H9 (cell line): ENCODE results near the gene ANKS1B. TPM values are rescaled to one million over a fixed set of nuclear protein-coding genes. Genes with fewer than 3 reads are reported as not detected.

Source experiments
- DNase-seq: peaks from one replicate; pipeline ENCODE4 v3.0.0-alpha.2; 2017
- H2AFZ ChIP-seq: one replicate; pipeline ENCODE4 v1.6.1; 2013; ENCODE audit warnings: mild to moderate bottlenecking, low read length, control low read depth, moderate library complexity
- H2AK5ac ChIP-seq: 2 replicates; pipeline ENCODE4 v1.6.1; 2013; ENCODE audit warnings: low read length, control low read depth, mixed read lengths; ENCODE audit not compliant: insufficient read length
- H2BK120ac ChIP-seq: one replicate; pipeline ENCODE4 v1.6.1; 2013; ENCODE audit warnings: low read depth, mild to moderate bottlenecking, low read length, control low read depth, inconsistent platforms; ENCODE audit not compliant: poor library complexity, severe bottlenecking
- H2BK12ac ChIP-seq: 2 replicates; pipeline ENCODE4 v1.6.1; 2013; ENCODE audit warnings: low read length, control low read depth, mixed read lengths, low read depth; ENCODE audit not compliant: insufficient read length
- H2BK15ac ChIP-seq: 2 replicates; pipeline ENCODE4 v1.6.1; 2013; ENCODE audit warnings: low read depth, low read length, control low read depth
- H2BK20ac ChIP-seq: one replicate; pipeline ENCODE4 v1.6.1; 2013; ENCODE audit warnings: low read depth, mild to moderate bottlenecking, low read length, control low read depth, inconsistent platforms; ENCODE audit not compliant: poor library complexity, severe bottlenecking
- H2BK5ac ChIP-seq: 2 replicates; pipeline ENCODE4 v1.6.1; 2013; ENCODE audit warnings: low read length, control low read depth, mixed read lengths; ENCODE audit not compliant: insufficient read length
- H3K14ac ChIP-seq: 2 replicates; pipeline ENCODE4 v1.6.1; 2013; ENCODE audit warnings: low read length, control low read depth; ENCODE audit not compliant: insufficient read depth
- H3K18ac ChIP-seq: 2 replicates; pipeline ENCODE4 v1.6.1; 2013; ENCODE audit warnings: low read depth, mild to moderate bottlenecking, mixed read lengths, low read length, control low read depth; ENCODE audit not compliant: insufficient read length
- H3K23ac ChIP-seq: 2 replicates; pipeline ENCODE4 v1.6.1; 2013; ENCODE audit warnings: low read length, control low read depth, mixed read lengths, low read depth; ENCODE audit not compliant: insufficient read length
- H3K23me2 ChIP-seq: 2 replicates; pipeline ENCODE4 v1.6.1; 2013; ENCODE audit warnings: low read depth, mild to moderate bottlenecking, mixed read lengths, low read length, control low read depth; ENCODE audit not compliant: insufficient read length, poor library complexity, severe bottlenecking
- H3K27ac ChIP-seq: 2 replicates; pipeline ENCODE4 v1.5.1; 2013; ENCODE audit warnings: low read length, control low read depth, mixed read lengths, low read depth; ENCODE audit not compliant: insufficient read length
- H3K27me3 ChIP-seq: 2 replicates; pipeline ENCODE4 v1.6.1; 2013; ENCODE audit warnings: low read length, control low read depth, inconsistent platforms; ENCODE audit not compliant: insufficient read depth
- H3K4ac ChIP-seq: 2 replicates; pipeline ENCODE4 v1.6.1; 2013; ENCODE audit warnings: low read depth, mild to moderate bottlenecking, control low read depth, inconsistent platforms, low read length, moderate library complexity
- H3K4me1 ChIP-seq: 2 replicates; pipeline ENCODE4 v1.6.1; 2013; ENCODE audit warnings: low read length, control low read depth, inconsistent platforms; ENCODE audit not compliant: insufficient read depth
- H3K4me2 ChIP-seq: 2 replicates; pipeline ENCODE4 v1.6.1; 2013; ENCODE audit warnings: low read length, control low read depth, mixed read lengths; ENCODE audit not compliant: insufficient read length, insufficient read depth
- H3K56ac ChIP-seq: 2 replicates; pipeline ENCODE4 v1.6.1; 2013; ENCODE audit warnings: low read depth, mild to moderate bottlenecking, mixed read lengths, low read length, control low read depth; ENCODE audit not compliant: insufficient read length
- H3K79me1 ChIP-seq: 2 replicates; pipeline ENCODE4 v1.6.1; 2013; ENCODE audit warnings: low read depth, mild to moderate bottlenecking, moderate library complexity, low read length, control low read depth, inconsistent platforms; ENCODE audit not compliant: insufficient read depth, poor library complexity, severe bottlenecking
- H3K79me2 ChIP-seq: 2 replicates; pipeline ENCODE4 v1.6.1; 2013; ENCODE audit warnings: low read length, control low read depth, inconsistent platforms; ENCODE audit not compliant: insufficient read depth
- H3K9ac ChIP-seq: 2 replicates; pipeline ENCODE4 v1.6.1; 2013; ENCODE audit warnings: low read length, control low read depth, mixed read lengths; ENCODE audit not compliant: insufficient read length; ENCODE audit errors: extremely low read depth
- H3K9me3 ChIP-seq: one replicate; pipeline ENCODE4 v1.6.1; 2013; ENCODE audit warnings: low read depth, low read length, inconsistent platforms; ENCODE audit not compliant: control insufficient read depth
- H3T11ph ChIP-seq: one replicate; pipeline ENCODE4 v1.6.1; 2013; ENCODE audit warnings: mild to moderate bottlenecking, low read length, control low read depth, inconsistent platforms
- H4K20me1 ChIP-seq: one replicate; pipeline ENCODE4 v1.6.1; 2013; ENCODE audit not compliant: control insufficient read depth, insufficient read length, insufficient read depth
- H4K5ac ChIP-seq: 2 replicates; pipeline ENCODE4 v1.6.1; 2013; ENCODE audit warnings: low read depth, mild to moderate bottlenecking, mixed read lengths, low read length, control low read depth; ENCODE audit not compliant: insufficient read length
- H4K8ac ChIP-seq: replicated peaks from 2 replicates; pipeline ENCODE4 v1.6.1; 2013; ENCODE audit warnings: low read length, control low read depth, mixed read lengths, low read depth; ENCODE audit not compliant: insufficient read length
- H4K91ac ChIP-seq: 2 replicates; pipeline ENCODE4 v1.6.1; 2013; ENCODE audit warnings: low read depth, mild to moderate bottlenecking, moderate library complexity, mixed read lengths, low read length, control low read depth; ENCODE audit not compliant: insufficient read length
- H3K27ac Mint-ChIP-seq, 3 experiments: 2 replicates in 2 of 3; 3 replicates in 1 of 3; pipeline ENCODE4 v1.8.0; 2020 to 2021; ENCODE audit warnings: mixed read lengths in 3 of 3, mild to moderate bottlenecking in 1 of 3, moderate library complexity in 1 of 3
- H3K27me3 Mint-ChIP-seq: 2 replicates; pipeline ENCODE4 v1.8.0; 2021; ENCODE audit warnings: low read depth, mild to moderate bottlenecking, moderate library complexity, mixed read lengths
- H3K36me3 Mint-ChIP-seq, 3 experiments: 2 replicates in 2 of 3; 3 replicates in 1 of 3; pipeline ENCODE4 v1.8.0; 2020 to 2021; ENCODE audit warnings: low read depth in 3 of 3, mixed read lengths in 3 of 3; ENCODE audit not compliant: insufficient read depth in 1 of 3
- H3K4me1 Mint-ChIP-seq, 2 experiments: 2 replicates each; pipeline ENCODE4 v1.8.0; 2020; ENCODE audit warnings: mixed read lengths in 2 of 2
- H3K4me3 Mint-ChIP-seq, 2 experiments: 2 replicates in 1 of 2; 3 replicates in 1 of 2; pipeline ENCODE4 v1.8.0; 2020 to 2021; ENCODE audit warnings: mild to moderate bottlenecking in 2 of 2, mixed read lengths in 2 of 2, moderate library complexity in 1 of 2
- H3K9me3 Mint-ChIP-seq, 2 experiments: 2 replicates in 1 of 2; 3 replicates in 1 of 2; pipeline ENCODE4 v1.8.0; 2020; ENCODE audit warnings: mild to moderate bottlenecking in 2 of 2, mixed read lengths in 2 of 2, moderate library complexity in 1 of 2
- WGBS: extraction: QIAGEN DNeasy Blood & Tissue Kit; methylation state at CpG from one replicate; pipeline ENCODE4 v1.1.7; 2013; ENCODE audit warnings: missing lambda C conversion rate, low lambda C conversion rate, mixed read lengths; ENCODE audit not compliant: insufficient read length; ENCODE audit errors: extremely low coverage; 5-methylcytosine and 5-hydroxymethylcytosine counted together
- total RNA-seq: library from RNA; stranded (reverse); gene quantifications from 2 replicates; pipeline ENCODE4 v1.2.1, GENCODE V29; 2021
- TF ChIP-seq, protein P1 (sequence below): fragments of 200-600 bp; sonication (generic); conservative IDR thresholded peaks from 3 replicates; pipeline ENCODE4 v1.8.0; 2021; ENCODE audit warnings: antibody characterized with exemption, mild to moderate bottlenecking

Gene ANKS1B
- total RNA-seq, 1 experiment from 2014 or later, result 4.1 TPM

DNA sequence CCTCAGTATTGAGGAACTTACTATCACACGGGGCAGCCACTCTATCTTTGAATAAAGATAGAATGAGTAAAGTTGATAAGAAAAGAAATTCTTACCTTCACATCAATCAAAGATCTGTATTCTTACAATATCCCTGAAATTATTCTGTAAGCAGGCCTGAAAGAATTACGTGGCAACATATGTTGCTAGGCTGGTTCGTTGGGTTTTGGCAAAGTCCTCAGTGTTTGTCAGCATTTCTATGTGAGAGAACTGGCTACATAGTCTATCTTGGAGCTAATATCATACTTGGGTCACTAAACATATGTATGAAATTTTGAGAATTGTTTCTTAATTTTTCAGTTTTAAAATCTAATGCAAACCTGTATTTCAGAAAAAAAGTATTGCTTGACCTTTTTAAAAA lies 749.4 kb downstream of the ANKS1B start:
- no peaks in the 10 kb centered on the region for H4K20me1 ChIP-seq
- H2BK12ac ChIP-seq, result no peak overlapping the region
- H3K79me2 ChIP-seq, result no peaks in the 10 kb centered on the region
- no peak overlapping the region for H2BK15ac ChIP-seq
- H3K9ac ChIP-seq, result no peak overlapping the region
- H3K27ac ChIP-seq, result no peak overlapping the region
- H3K4me1 ChIP-seq, result no peaks in the 10 kb centered on the region; the same call in 1 of the 2 replicates
- H3K27me3 Mint-ChIP-seq, result no peaks in the 10 kb centered on the region
- no CpG with 5 or more reads among the region's 3 CpGs for WGBS
- H3K27ac Mint-ChIP-seq, result no peak overlapping the region
- no peaks in the 10 kb centered on the region for H3K79me1 ChIP-seq
- H3K23me2 ChIP-seq, result no peaks in the 10 kb centered on the region
- no peak overlapping the region for H3K23ac ChIP-seq
- no peak overlapping the region for H4K91ac ChIP-seq
- DNase-seq, result no peak
- H3K4ac ChIP-seq, result no peak overlapping the region
- H3K4me1 Mint-ChIP-seq, result peaks cover 20 to 27% of the 10 kb centered on the region in 2 experiments
- no peak overlapping the region for H4K5ac ChIP-seq
- H3K4me2 ChIP-seq, result no peak overlapping the region
- no peak overlapping the region for H4K8ac ChIP-seq
- H3K4me3 Mint-ChIP-seq, result no peak overlapping the region
- no peak overlapping the region for H3T11ph ChIP-seq
- no peak overlapping the region for H2BK5ac ChIP-seq
- no peak overlapping the region for H3K18ac ChIP-seq
- H2BK20ac ChIP-seq, result no peak overlapping the region
- H2AFZ ChIP-seq, result no peak overlapping the region
- H2AK5ac ChIP-seq, result no peak overlapping the region
- H3K14ac ChIP-seq, result no peak overlapping the region
- no peak overlapping the region for H2BK120ac ChIP-seq
- no peaks in the 10 kb centered on the region for H3K27me3 ChIP-seq
- H3K9me3 ChIP-seq, result no peaks in the 10 kb centered on the region
- TF ChIP-seq, protein P1, sequence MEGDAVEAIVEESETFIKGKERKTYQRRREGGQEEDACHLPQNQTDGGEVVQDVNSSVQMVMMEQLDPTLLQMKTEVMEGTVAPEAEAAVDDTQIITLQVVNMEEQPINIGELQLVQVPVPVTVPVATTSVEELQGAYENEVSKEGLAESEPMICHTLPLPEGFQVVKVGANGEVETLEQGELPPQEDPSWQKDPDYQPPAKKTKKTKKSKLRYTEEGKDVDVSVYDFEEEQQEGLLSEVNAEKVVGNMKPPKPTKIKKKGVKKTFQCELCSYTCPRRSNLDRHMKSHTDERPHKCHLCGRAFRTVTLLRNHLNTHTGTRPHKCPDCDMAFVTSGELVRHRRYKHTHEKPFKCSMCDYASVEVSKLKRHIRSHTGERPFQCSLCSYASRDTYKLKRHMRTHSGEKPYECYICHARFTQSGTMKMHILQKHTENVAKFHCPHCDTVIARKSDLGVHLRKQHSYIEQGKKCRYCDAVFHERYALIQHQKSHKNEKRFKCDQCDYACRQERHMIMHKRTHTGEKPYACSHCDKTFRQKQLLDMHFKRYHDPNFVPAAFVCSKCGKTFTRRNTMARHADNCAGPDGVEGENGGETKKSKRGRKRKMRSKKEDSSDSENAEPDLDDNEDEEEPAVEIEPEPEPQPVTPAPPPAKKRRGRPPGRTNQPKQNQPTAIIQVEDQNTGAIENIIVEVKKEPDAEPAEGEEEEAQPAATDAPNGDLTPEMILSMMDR, result no peak
- H3K36me3 Mint-ChIP-seq, result peaks cover 6 to 28% (median 14%) of the 10 kb centered on the region in 3 experiments
- no peak overlapping the region for H3K56ac ChIP-seq
- H3K9me3 Mint-ChIP-seq, result peaks cover under 1 to 12% of the 10 kb centered on the region in 2 experiments; a peak in 4 of 5 replicates
